NB4 (cell line): ENCODE data around the gene DPAGT1.

Experiments
- CTCF ChIP-seq: IDR thresholded peaks from one replicate; pipeline ENCODE4 v1.5.1; 2012; ENCODE audit warnings: low read depth, low read length
- POLR2A ChIP-seq: IDR thresholded peaks from 2 replicates; pipeline ENCODE4 v1.6.1; 2011; ENCODE audit warnings: mild to moderate bottlenecking; ENCODE audit not compliant: insufficient read length; ENCODE audit errors: extremely low read depth

- TF ChIP-seq CTCF (no peak), POLR2A (no peak)
Observed at GRCh38 chr11:119120639-119121007, 19.0 kb upstream of the DPAGT1 start.
